GM12891 (cell line): Measurements from ENCODE around the gene TAF9B.
A peak's percentile ranks its signal among the peaks of the same experiment; 100 is the strongest.

Source experiments
- DNase-seq: peaks from one replicate; pipeline ENCODE4 v3.0.0; 2011; ENCODE audit warnings: low spot score; ENCODE audit not compliant: insufficient read length
- FAIRE-seq: peaks from 2 replicates; lab custom pipeline; 2011; peaks lifted over from hg19 to GRCh38; lab: Jason Lieb, UNC
- PAX5 ChIP-seq: IDR thresholded peaks from 2 replicates; pipeline ENCODE4 v1.6.1; 2011; ENCODE audit warnings: low read length, moderate library complexity, mild to moderate bottlenecking; ENCODE audit not compliant: insufficient read depth, severe bottlenecking
- POLR2A ChIP-seq: IDR thresholded peaks from 2 replicates; pipeline ENCODE4 v1.6.1; 2011; ENCODE audit warnings: low read depth, low read length, control low read depth
- POLR2AphosphoS5 ChIP-seq: IDR thresholded peaks from 2 replicates; pipeline ENCODE4 v1.6.1; 2011; ENCODE audit warnings: low read depth, low read length, control low read depth
- POU2F2 ChIP-seq: IDR thresholded peaks from 2 replicates; pipeline ENCODE4 v1.6.1; 2011; ENCODE audit warnings: low read depth, mild to moderate bottlenecking, control low read depth, low read length, moderate library complexity
- SPI1 ChIP-seq: IDR thresholded peaks from 2 replicates; pipeline ENCODE4 v1.6.1; 2011; ENCODE audit warnings: low read depth, low read length, control low read depth
- TAF1 ChIP-seq: IDR thresholded peaks from 2 replicates; pipeline ENCODE4 v1.6.1; 2011; ENCODE audit warnings: low read depth, low read length, control low read depth

The TAF9B gene

GRCh38 chrX:78116766-78117165, 22.7 kb downstream of the TAF9B start:
- DNase-seq (no peak), FAIRE-seq (peak; percentile 72)
- no peak for TF ChIP-seq PAX5
- TF ChIP-seq TAF1 = no peak
- TF ChIP-seq SPI1 = no peak
- TF ChIP-seq POU2F2 = no peak
- TF ChIP-seq POLR2A = no peak
- no peak for TF ChIP-seq POLR2AphosphoS5

- DNase-seq (no peak), FAIRE-seq (no peak)
- TF ChIP-seq TAF1 (no peak), POLR2AphosphoS5 (no peak), PAX5 (no peak), POLR2A (no peak), SPI1 (no peak), POU2F2 (no peak)
Observed at GRCh38 chrX:78116365-78116764, 23.1 kb downstream of the TAF9B start.

- no peak for FAIRE-seq
- DNase-seq = no peak
- TF ChIP-seq POLR2AphosphoS5 = no peak
- no peak for TF ChIP-seq SPI1
- TF ChIP-seq PAX5 = no peak
- no peak for TF ChIP-seq POU2F2
- no peak for TF ChIP-seq TAF1
- TF ChIP-seq POLR2A = no peak
Observed at GRCh38 chrX:78111140-78111931, 28.1 kb downstream of the TAF9B start.

GRCh38 chrX:78109458-78109857, 30.0 kb downstream of the TAF9B start:
- DNase-seq (no peak), FAIRE-seq (no peak)
- no peak for TF ChIP-seq POLR2AphosphoS5
- no peak for TF ChIP-seq POU2F2
- TF ChIP-seq SPI1 = no peak
- TF ChIP-seq TAF1 = no peak
- no peak for TF ChIP-seq PAX5
- TF ChIP-seq POLR2A = no peak

GRCh38 chrX:78106651-78106986, 32.8 kb downstream of the TAF9B start:
- no peak for TF ChIP-seq PAX5
- TF ChIP-seq POLR2AphosphoS5 = no peak
- TF ChIP-seq POU2F2 = no peak
- TF ChIP-seq SPI1 = no peak
- FAIRE-seq (no peak), DNase-seq (no peak)

GRCh38 chrX:78105944-78106650, 33.4 kb downstream of the TAF9B start:
- no peak for TF ChIP-seq POLR2A
- no peak for TF ChIP-seq PAX5
- TF ChIP-seq SPI1 = no peak
- TF ChIP-seq TAF1 = no peak
- no peak for TF ChIP-seq POU2F2
- TF ChIP-seq POLR2AphosphoS5 = no peak
- FAIRE-seq = peak; percentile 57

GRCh38 chrX:78104447-78105176, 34.8 kb downstream of the TAF9B start:
- TF ChIP-seq POLR2A = no peak
- peak; percentile 6; the same call in 1 of the 2 replicates for TF ChIP-seq POU2F2
- no peak for FAIRE-seq
- no peak for DNase-seq

More at GRCh38 chrX:78105944-78106650, 33.4 kb downstream of the TAF9B start:
- DNase-seq = no peak

GRCh38 chrX:78103623-78104446, 35.6 kb downstream of the TAF9B start, which contains the start of gene PGK1:
TSS of gene PGK1 (plus strand) at chrX:78104248. CDS start at chrX:78104341, 93 bp downstream.
- FAIRE-seq (peak; percentile 98), DNase-seq (peak; percentile 67)
- TF ChIP-seq TAF1 (peak; percentile 89), SPI1 (peak; percentile 57), POU2F2 (no peak), POLR2A (peak; percentile 91), POLR2AphosphoS5 (peak; percentile 90), PAX5 (no peak)
